GM12878 (cell line): ENCODE data around the gene CTXN1. TPM values are rescaled to one million over a fixed set of nuclear protein-coding genes. Genes with fewer than 3 reads are reported as not detected.

ENCODE experiments used
- ATAC-seq: fragments of 200-7000 bp; cut with Tn5 transposase; 3 replicates; pipeline ENCODE4 v1.9.1; 2020; ENCODE audit warnings: mild to moderate bottlenecking, moderate library complexity
- BruUV-seq: library from RNA; stranded (reverse); fragments of 400-500 nt; replicated peaks from 2 replicates; lab custom pipeline; 2021; lab: Mats Ljungman, UMichigan
- CTCF ChIA-PET: fragments of 300-600 bp; sonication (Branson Sonifier 250); formaldehyde crosslinking; extraction: SDS; loops from one replicate; lab custom pipeline; 2021; ENCODE audit warnings: inconsistent platforms; lab: Yijun Ruan, JAX
- POLR2A ChIA-PET: fragments of 350-600 bp; formaldehyde crosslinking; extraction: SDS; loops from one replicate; lab custom pipeline; 2021; ENCODE audit warnings: inconsistent platforms; lab: Charles Lee
- RAD21 ChIA-PET: fragments of 300-600 bp; sonication (Branson Sonifier 250); formaldehyde crosslinking; loops from one replicate; lab custom pipeline; 2023; ENCODE audit warnings: antibody characterized with exemption; ENCODE audit not compliant: unreplicated experiment; lab: Charles Lee
- SMC1A ChIA-PET: fragments of 300-600 bp; sonication (Branson Sonifier 250); formaldehyde crosslinking; loops from one replicate; lab custom pipeline; 2023; ENCODE audit not compliant: unreplicated experiment, uncharacterized antibody; lab: Charles Lee
- DNase-seq: peaks from one replicate; pipeline ENCODE4 v3.0.0-alpha.2; 2011; ENCODE audit warnings: low read depth, low spot score
- FAIRE-seq: peaks from 3 replicates; lab custom pipeline; 2011; peaks lifted over from hg19 to GRCh38; lab: Jason Lieb, UNC
- H2AFZ ChIP-seq: 2 replicates; pipeline ENCODE4 v1.6.0; 2011; ENCODE audit warnings: low read depth, low read length, control low read depth; ENCODE audit not compliant: control insufficient read depth
- H3K27ac ChIP-seq: 2 replicates; pipeline ENCODE4 v1.5.1; 2011; ENCODE audit warnings: control low read depth; ENCODE audit not compliant: control insufficient read depth, insufficient read depth
- H3K27me3 ChIP-seq, 2 experiments: replicated peaks in 1 of 2; 2 replicates each; pipeline versions ENCODE4 v1.6.0 to v1.6.1; 2011; ENCODE audit warnings: low read length in 1 of 2; ENCODE audit not compliant: control insufficient read depth in 2 of 2, insufficient read depth in 2 of 2
- H3K36me3 ChIP-seq, 2 experiments: 2 replicates each; pipeline ENCODE4 v1.5.1; 2011; ENCODE audit warnings: low read length in 1 of 2; ENCODE audit not compliant: control insufficient read depth in 2 of 2, insufficient read depth in 2 of 2
- H3K4me1 ChIP-seq: 2 replicates; pipeline ENCODE4 v1.6.1; 2011; ENCODE audit warnings: mild to moderate bottlenecking, low read length, moderate library complexity, mixed read lengths; ENCODE audit not compliant: control insufficient read depth, insufficient read depth
- H3K4me2 ChIP-seq: 2 replicates; pipeline ENCODE4 v1.6.0; 2011; ENCODE audit warnings: control low read depth; ENCODE audit not compliant: control insufficient read depth, insufficient read depth
- H3K4me3 ChIP-seq: fragments of 200-600 bp; sonication (generic); 2 replicates; pipeline ENCODE4 v1.5.1; 2016
- H3K79me2 ChIP-seq: 2 replicates; pipeline ENCODE4 v1.6.0; 2011; ENCODE audit warnings: low read length; ENCODE audit not compliant: control insufficient read depth, insufficient read depth
- H3K9ac ChIP-seq: 2 replicates; pipeline ENCODE4 v1.8.0; 2011; ENCODE audit warnings: low read length, control low read depth, mixed read lengths; ENCODE audit not compliant: control insufficient read depth, insufficient read depth
- H3K9me3 ChIP-seq: replicated peaks from 3 replicates; pipeline ENCODE4 v1.5.1; 2011; ENCODE audit warnings: mild to moderate bottlenecking, low read length; ENCODE audit not compliant: control insufficient read depth, insufficient read depth
- H4K20me1 ChIP-seq: 2 replicates; pipeline ENCODE4 v1.6.0; 2011; ENCODE audit not compliant: control insufficient read depth, insufficient read depth
- ASH2L ChIP-seq: fragments of 300-600, 200-600 bp; sonication (generic); IDR thresholded peaks from 2 replicates; pipeline ENCODE4 v1.6.1; 2017; ENCODE audit warnings: low read depth, mild to moderate bottlenecking, borderline replicate concordance
- ATF7 ChIP-seq: fragments of 450-650 bp; IDR thresholded peaks from 2 replicates; pipeline ENCODE4 v1.6.1; 2016; ENCODE audit warnings: low read depth, mild to moderate bottlenecking
- EGR1 ChIP-seq, 2 experiments: IDR thresholded peaks; 1 replicate in 1 of 2; 2 replicates in 1 of 2; pipeline ENCODE4 v1.6.1; 2011 to 2012; ENCODE audit warnings: low read depth in 2 of 2, low read length in 2 of 2, borderline replicate concordance in 1 of 2, mild to moderate bottlenecking in 1 of 2, moderate library complexity in 1 of 2
- ESRRA ChIP-seq: IDR thresholded peaks from 2 replicates; pipeline ENCODE4 v1.6.1; 2012; ENCODE audit warnings: mild to moderate bottlenecking, low read length, improper control_type of control experiment
- PAX8 ChIP-seq: fragments of 450-650 bp; IDR thresholded peaks from 2 replicates; pipeline ENCODE4 v1.6.1; 2017; ENCODE audit warnings: mild to moderate bottlenecking, moderate library complexity
- POLR2A ChIP-seq: IDR thresholded peaks from 2 replicates; pipeline ENCODE4 v1.6.1; 2011; ENCODE audit warnings: low read depth, mild to moderate bottlenecking, low read length
- RELA ChIP-seq: fragments of 450-650 bp; IDR thresholded peaks from 2 replicates; pipeline ENCODE4 v1.8.0; 2014; ENCODE audit warnings: borderline replicate concordance; ENCODE audit not compliant: partially characterized antibody
- YY1 ChIP-seq: IDR thresholded peaks from 2 replicates; pipeline ENCODE4 v1.6.1; 2011; ENCODE audit warnings: low read depth, mild to moderate bottlenecking, low read length
- ZNF384 ChIP-seq: IDR thresholded peaks from 2 replicates; pipeline ENCODE4 v1.6.1; 2012; ENCODE audit warnings: low read depth, mild to moderate bottlenecking, low read length, improper control_type of control experiment, borderline replicate concordance
- WGBS: methylation state at CpG from one replicate; pipeline ENCODE4 v1.1.6; 2016; ENCODE audit warnings: low lambda C conversion rate; ENCODE audit not compliant: insufficient replicate concordance, insufficient coverage; ENCODE audit errors: missing lambda C conversion rate; 5-methylcytosine and 5-hydroxymethylcytosine counted together
- in situ Hi-C: fragments of 300-500 bp; cut with MboI; formaldehyde crosslinking; loops from 9 replicates; pipeline ENCODE4 v1.14.3; 2018; ENCODE audit warnings: mixed read lengths
- intact Hi-C: fragments of 100-400 bp; cut with micrococcal nuclease; formaldehyde crosslinking; loops from one replicate; pipeline ENCODE4 v1.14.2; 2022; ENCODE audit not compliant: unreplicated experiment
- polyA plus RNA-seq, 11 experiments: library from polyadenylated mRNA; depleted of rRNA in 4 of 11; unstranded in 6 of 11; stranded (reverse) in 5 of 11; fragments of >200 nt; fragmentation: Nextera tagmentation in 4 of 11; fragmentation: Illumina TruSeq in 1 of 11; extraction: Ambion mirVana in 4 of 11; extraction: Trizol in 1 of 11; gene quantifications; 1 replicate in 1 of 11; 2 replicates in 10 of 11; pipeline versions ENCODE4 v1.2.1 to v1.2.3, GENCODE V29; 2011 to 2016; ENCODE audit warnings: inconsistent platforms in 2 of 11, missing spikeins in 2 of 11, low read depth in 1 of 11
- total RNA-seq, 4 experiments: library from RNA; depleted of rRNA in 3 of 4; stranded (reverse); fragments of >200 nt in 3 of 4; fragmentation: Illumina TruSeq in 1 of 4; extraction: Trizol in 1 of 4; gene quantifications; 2 replicates each; pipeline versions ENCODE4 v1.2.1 to v1.2.3, GENCODE V29; 2013 to 2021

Gene CTXN1
- total and polyA plus RNA-seq, 10 of the 15 experiments (the other 5 are each of a cell fraction or from before 2014, with no cell fraction given) = 0.04 to 1.0 (median 0.38) TPM; not detected in 4

- BruUV-seq = no TSS peak
- H3K9ac ChIP-seq = no peak overlapping the region
- ChIA-PET POLR2A (no interaction called here), SMC1A (interaction anchor here (0.5 kb wide), 1 partner anchor 35 kb away, joined by 3 read pairs; no protein-coding TSS in a partner anchor), RAD21 (no interaction called here), CTCF (interaction anchor here (1.1 to 4.0 kb wide), 7 partner anchors 9 to 341 kb away, joined by 3 to 22 read pairs (median 3); partner anchors contain the start of gene TIMM44)
- H3K79me2 ChIP-seq = no peaks in the 10 kb centered on the region
- H3K4me3 ChIP-seq = no peak overlapping the region
- in situ Hi-C loops = no loop called here
- no peak overlapping the region for H3K27ac ChIP-seq
- no peak overlapping the region for H3K4me2 ChIP-seq
- no peaks in the 10 kb centered on the region for H3K4me1 ChIP-seq
- peaks cover 30 to 40% of the 10 kb centered on the region in 2 experiments; a peak in 3 of 4 replicates for H3K36me3 ChIP-seq
- WGBS = 86% methylated on average over 30 of the region's 35 CpGs
- H2AFZ ChIP-seq = no peak overlapping the region
- no peaks in the 10 kb centered on the region for H4K20me1 ChIP-seq
- ATAC-seq = no peak
- TF ChIP-seq YY1 (no peak), PAX8 (no peak), ESRRA (no peak), RELA (no peak), ASH2L (no peak), ATF7 (no peak), ZNF384 (no peak), POLR2A (0 out of 2 replicates have a peak, but pooled peaks have one; percentile 13), EGR1 (IDR thresholded peaks at IDR 0.05; ENCODE audit: borderline replicate concordance in 1 of 2, low read depth in 2 of 2, low read length in 2 of 2) (no peak)
- no peaks in the 10 kb centered on the region for H3K27me3 ChIP-seq
- no peak for FAIRE-seq
- no peak for DNase-seq
- intact Hi-C loops = no loop called here
- no peaks in the 10 kb centered on the region for H3K9me3 ChIP-seq
Observed at GRCh38 chr19:7971553-7972520, 45.9 kb upstream of the CTXN1 start.
